Stomach (tissue), 9 donors: ENCODE measurements around the gene CREB5. TPM values are rescaled to one million over a fixed set of nuclear protein-coding genes. Genes with fewer than 3 reads are reported as not detected.

ENCODE experiments used
- DNase-seq, 2 donors: peaks; one replicate each; pipeline versions ENCODE4 v3.0.0 to v3.0.0-alpha.2; 2013 to 2019
- H3K27ac ChIP-seq, 5 donors: fragments of 200-600 bp in 4 of 5; sonication (generic) in 4 of 5; one replicate each; pipeline ENCODE4 v1.5.1; 2013 to 2019; ENCODE audit warnings: mild to moderate bottlenecking in 1 of 5, moderate library complexity in 1 of 5
- H3K27me3 ChIP-seq, 3 donors: fragments of 200-600 bp; sonication (generic); one replicate each; pipeline ENCODE4 v1.5.1; 2017 to 2019; ENCODE audit warnings: mixed run types in 1 of 3
- H3K36me3 ChIP-seq, 4 donors: fragments of 200-600 bp; sonication (generic); 1 replicate in 3 of 4; 2 replicates in 1 of 4; pipeline ENCODE4 v1.5.1; 2016 to 2019
- H3K4me1 ChIP-seq, 4 donors: fragments of 200-600 bp; sonication (generic); one replicate each; pipeline ENCODE4 v1.5.1; 2016 to 2019
- H3K4me3 ChIP-seq, 4 donors: fragments of 200-600 bp; sonication (generic) in 3 of 4; one replicate each; pipeline ENCODE4 v1.5.1; 2016 to 2019; ENCODE audit warnings: mild to moderate bottlenecking in 1 of 4
- H3K9me3 ChIP-seq, 4 donors: fragments of 200-600 bp; sonication (generic); one replicate each; pipeline ENCODE4 v1.5.1; 2016 to 2019
- EP300 ChIP-seq: sonication (generic); formaldehyde crosslinking; IDR thresholded peaks from one replicate; pipeline ENCODE4 v1.6.1; 2017; ENCODE audit warnings: antibody characterized with exemption
- POLR2A ChIP-seq, 4 donors: fragments of 450-650 bp; IDR thresholded peaks; one replicate each; pipeline ENCODE4 v1.6.1; 2016; ENCODE audit warnings: antibody characterized with exemption in 4 of 4, control low read depth in 2 of 4, mild to moderate bottlenecking in 1 of 4, moderate library complexity in 1 of 4
- POLR2AphosphoS5 ChIP-seq, 3 donors: sonication (generic); formaldehyde crosslinking; IDR thresholded peaks; one replicate each; pipeline ENCODE4 v1.6.1; 2016; ENCODE audit warnings: antibody characterized with exemption in 3 of 3
- WGBS, 5 donors: extraction: QIAGEN DNeasy Blood & Tissue Kit in 3 of 5; methylation state at CpG; one replicate each; pipeline versions ENCODE4 v1.1.5 to v1.1.7; 2013 to 2018; 5-methylcytosine and 5-hydroxymethylcytosine counted together
- intact Hi-C: fragments of 100-400 bp; cut with DNase I; formaldehyde crosslinking; loops from one replicate; pipeline ENCODE4 v1.15.1; 2023; ENCODE audit warnings: low total_unique reads
- polyA plus RNA-seq, 3 donors: library from polyadenylated mRNA; stranded (reverse); fragments of 200-250 nt; gene quantifications; one replicate each; pipeline ENCODE4 v1.2.3, GENCODE V29; 2013
- total RNA-seq, 5 donors: library from RNA; depleted of rRNA; stranded (reverse); fragments of >200 nt; gene quantifications; one replicate each; pipeline versions ENCODE4 v1.1.0 to v1.2.3, GENCODE V29; 2014 to 2016
- TF ChIP-seq, protein P1 (sequence below), 7 experiments: fragments of 450-650 bp in 4 of 7; fragments of 200-600 bp in 3 of 7; sonication (generic) in 3 of 7; IDR thresholded peaks; one replicate each; pipeline ENCODE4 v1.5.1; 2016 to 2019; ENCODE audit warnings: antibody characterized with exemption in 7 of 7, control low read depth in 2 of 7, mild to moderate bottlenecking in 1 of 7
- donor health status: healthy with polysubstance abuse.
- donor health status: Bipolar disorder and iron deficiency.
- donor health status: healthy.

The CREB5 gene
- total and polyA plus RNA-seq, 8 donors: 0.68 to 30.3 (median 1.5) TPM; not detected in 1

DNA sequence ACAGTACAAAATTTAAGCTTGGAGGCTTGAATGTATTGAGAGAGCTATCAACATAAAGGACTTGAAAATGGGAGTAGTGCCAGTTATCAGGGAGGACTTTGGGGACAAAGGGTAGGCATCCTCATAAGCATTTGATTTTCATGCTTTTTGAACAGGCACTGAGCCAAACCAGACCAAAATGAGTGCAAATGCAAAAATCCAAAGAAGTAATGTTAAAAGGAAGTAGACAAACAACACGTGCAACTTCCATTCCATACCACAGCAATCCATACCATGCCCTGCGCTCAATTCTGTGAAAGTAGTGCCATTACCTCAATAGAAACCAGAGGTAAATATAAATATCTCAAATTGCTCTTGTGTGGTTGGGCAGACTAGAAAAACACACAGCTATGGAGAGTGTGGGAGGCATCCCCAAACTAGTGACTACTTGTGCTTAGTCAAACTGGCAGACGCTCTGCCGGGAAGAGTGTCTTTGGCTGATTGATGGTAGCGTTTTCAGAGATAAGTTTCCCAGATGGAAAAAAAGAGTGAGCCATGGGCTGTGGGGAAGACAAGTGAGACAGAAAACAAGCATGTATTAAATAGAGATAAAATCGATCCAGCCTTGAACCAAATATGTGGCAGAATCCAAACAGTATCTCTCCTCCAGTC is 161.5 kb downstream of the CREB5 start:
- H3K4me3 ChIP-seq: no peak overlapping the region
- no peaks in the 10 kb centered on the region for H3K9me3 ChIP-seq
- no peaks in the 10 kb centered on the region for H3K36me3 ChIP-seq
- no peak for TF ChIP-seq POLR2AphosphoS5 (IDR thresholded peaks at IDR 0.05)
- no peak for TF ChIP-seq POLR2A (IDR thresholded peaks at IDR 0.05)
- TF ChIP-seq EP300: no peak
- TF ChIP-seq, protein P1, sequence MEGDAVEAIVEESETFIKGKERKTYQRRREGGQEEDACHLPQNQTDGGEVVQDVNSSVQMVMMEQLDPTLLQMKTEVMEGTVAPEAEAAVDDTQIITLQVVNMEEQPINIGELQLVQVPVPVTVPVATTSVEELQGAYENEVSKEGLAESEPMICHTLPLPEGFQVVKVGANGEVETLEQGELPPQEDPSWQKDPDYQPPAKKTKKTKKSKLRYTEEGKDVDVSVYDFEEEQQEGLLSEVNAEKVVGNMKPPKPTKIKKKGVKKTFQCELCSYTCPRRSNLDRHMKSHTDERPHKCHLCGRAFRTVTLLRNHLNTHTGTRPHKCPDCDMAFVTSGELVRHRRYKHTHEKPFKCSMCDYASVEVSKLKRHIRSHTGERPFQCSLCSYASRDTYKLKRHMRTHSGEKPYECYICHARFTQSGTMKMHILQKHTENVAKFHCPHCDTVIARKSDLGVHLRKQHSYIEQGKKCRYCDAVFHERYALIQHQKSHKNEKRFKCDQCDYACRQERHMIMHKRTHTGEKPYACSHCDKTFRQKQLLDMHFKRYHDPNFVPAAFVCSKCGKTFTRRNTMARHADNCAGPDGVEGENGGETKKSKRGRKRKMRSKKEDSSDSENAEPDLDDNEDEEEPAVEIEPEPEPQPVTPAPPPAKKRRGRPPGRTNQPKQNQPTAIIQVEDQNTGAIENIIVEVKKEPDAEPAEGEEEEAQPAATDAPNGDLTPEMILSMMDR (IDR thresholded peaks at IDR 0.05): no peak
- H3K4me1 ChIP-seq: peaks cover 12 to 21% (median 19%) of the 10 kb centered on the region in 4 donors
- WGBS, 5 donors: 25 to 53% (median 29%) methylated on average over 6 of the region's 6 CpGs
- peak in 1 of 2 donors; percentile 27 for DNase-seq
- peaks cover 0 to 65% (median 12%) of the 10 kb centered on the region in 3 donors for H3K27me3 ChIP-seq
- intact Hi-C loops: no loop called here
- no peak overlapping the region for H3K27ac ChIP-seq

DNA sequence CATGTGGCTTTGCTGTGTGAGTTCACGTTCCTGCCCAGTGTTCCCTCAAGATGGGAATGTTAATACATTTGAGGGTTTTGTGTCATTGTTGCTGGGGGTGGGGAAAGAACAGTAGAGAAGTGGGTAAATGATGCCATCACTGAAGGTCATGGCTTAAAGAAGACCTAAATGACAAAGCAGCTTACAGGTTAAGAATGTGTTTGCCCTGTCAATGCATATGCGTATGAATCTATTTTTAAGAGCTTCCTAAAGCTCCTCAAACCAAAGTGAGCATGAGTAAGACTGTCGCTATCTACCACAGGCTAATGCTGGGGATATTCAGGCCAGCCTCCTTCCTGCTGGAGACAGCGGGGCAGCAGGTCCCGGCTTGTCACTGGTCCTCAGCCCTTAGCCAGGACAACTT is 162.9 kb downstream of the CREB5 start:
- no peaks in the 10 kb centered on the region for H3K36me3 ChIP-seq
- no peaks in the 10 kb centered on the region for H3K9me3 ChIP-seq
- H3K4me3 ChIP-seq: no peak overlapping the region
- WGBS, 5 donors: 83 to 94% (median 90%) methylated on average over 5 of the region's 5 CpGs
- no peak for TF ChIP-seq POLR2AphosphoS5 (IDR thresholded peaks at IDR 0.05)
- TF ChIP-seq, protein P1 (IDR thresholded peaks at IDR 0.05): no peak
- no peak for TF ChIP-seq EP300
- no peak for TF ChIP-seq POLR2A (IDR thresholded peaks at IDR 0.05)
- intact Hi-C loops: no loop called here
- no peak for DNase-seq
- peaks cover 0 to 60% (median 12%) of the 10 kb centered on the region in 3 donors for H3K27me3 ChIP-seq
- H3K27ac ChIP-seq: no peak overlapping the region
- peaks cover 12 to 21% (median 19%) of the 10 kb centered on the region in 4 donors for H3K4me1 ChIP-seq

DNA sequence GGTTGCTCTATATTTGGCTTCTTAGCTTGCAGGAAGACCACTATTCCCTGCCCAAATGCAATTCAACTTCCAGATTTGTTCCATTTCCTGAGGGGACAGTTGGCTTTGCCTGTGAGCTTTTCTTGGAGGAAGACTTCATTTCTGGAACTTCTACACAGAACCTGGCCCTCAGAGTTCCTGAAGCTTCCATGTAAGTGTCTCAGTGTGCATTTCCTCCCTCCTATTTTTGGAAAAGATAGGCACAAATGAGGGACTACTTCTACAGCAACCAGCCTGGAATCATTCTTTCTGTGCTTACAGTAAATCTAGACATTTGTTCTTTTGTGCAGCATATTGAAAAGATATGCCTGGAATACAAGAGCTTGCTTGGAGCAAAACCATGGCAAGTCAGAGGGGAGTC is 164.3 kb downstream of the CREB5 start:
- Histone ChIP-seq H3K27ac (no peak overlapping the region), H3K36me3 (no peaks in the 10 kb centered on the region), H3K9me3 (no peaks in the 10 kb centered on the region), H3K4me1 (peaks cover 12 to 21% (median 19%) of the 10 kb centered on the region in 4 donors), H3K4me3 (no peak overlapping the region), H3K27me3 (peaks cover 0 to 45% (median 12%) of the 10 kb centered on the region in 3 donors)
- DNase-seq: peak in 1 of 2 donors; percentile 20
- TF ChIP-seq POLR2AphosphoS5 (IDR thresholded peaks at IDR 0.05) (no peak), EP300 (no peak), POLR2A (IDR thresholded peaks at IDR 0.05) (no peak)
- TF ChIP-seq, protein P1 (IDR thresholded peaks at IDR 0.05): no peak
- intact Hi-C loops: no loop called here

DNA sequence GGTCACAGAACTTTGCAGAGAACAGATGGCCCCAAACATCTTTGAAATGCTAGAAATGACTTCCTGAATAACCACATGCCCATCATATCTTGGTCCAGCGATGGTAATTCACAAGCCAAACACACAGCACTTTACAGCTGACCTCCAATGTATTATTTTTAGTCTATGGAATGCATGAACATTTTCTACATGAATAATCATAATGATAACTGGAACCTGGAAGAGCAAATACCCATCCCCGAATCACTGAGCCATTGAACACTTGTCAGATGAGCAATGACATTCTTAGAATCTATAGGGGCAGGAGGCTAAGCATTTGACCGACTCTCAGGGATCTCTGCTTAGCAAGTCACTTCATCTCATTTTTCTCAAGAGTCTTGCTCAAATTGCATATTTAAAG is 167.3 kb downstream of the CREB5 start:
- DNase-seq: no peak
- Histone ChIP-seq H3K4me3 (no peak overlapping the region), H3K36me3 (no peaks in the 10 kb centered on the region), H3K27ac (no peak overlapping the region), H3K27me3 (peaks cover 0 to 31% (median 12%) of the 10 kb centered on the region in 3 donors), H3K9me3 (no peaks in the 10 kb centered on the region), H3K4me1 (no peaks in the 10 kb centered on the region)
- intact Hi-C loops: no loop called here
- TF ChIP-seq, protein P1 (IDR thresholded peaks at IDR 0.05): no peak
- TF ChIP-seq EP300: no peak
- no peak for TF ChIP-seq POLR2AphosphoS5 (IDR thresholded peaks at IDR 0.05)
- no peak for TF ChIP-seq POLR2A (IDR thresholded peaks at IDR 0.05)
- WGBS, 5 donors: 82 to 90% (median 87%) methylated on average over 3 of the region's 3 CpGs
